HUES48 (cell line): ENCODE data around the gene TMEM183A.
"Not testable (repeated sequence)": the region's sequence is repeated elsewhere in the genome, so short reads cannot be mapped to it uniquely, and the experiment has no call there.

Source experiments
- H3K27ac ChIP-seq: one replicate; pipeline ENCODE4 v1.7.0; 2013; ENCODE audit warnings: low read depth, low read length, inconsistent platforms
- H3K27me3 ChIP-seq: 2 replicates; pipeline ENCODE4 v1.6.1; 2013; ENCODE audit warnings: mild to moderate bottlenecking, low read length; ENCODE audit not compliant: control insufficient read depth, insufficient read depth
- H3K36me3 ChIP-seq: 2 replicates; pipeline ENCODE4 v1.6.1; 2013; ENCODE audit warnings: low read length; ENCODE audit not compliant: control insufficient read depth, insufficient read depth
- H3K4me1 ChIP-seq: 2 replicates; pipeline ENCODE4 v1.6.1; 2013; ENCODE audit warnings: mild to moderate bottlenecking, low read length; ENCODE audit not compliant: control insufficient read depth, insufficient read depth
- H3K4me3 ChIP-seq: 2 replicates; pipeline ENCODE4 v1.5.1; 2013; ENCODE audit warnings: mild to moderate bottlenecking, low read depth, low read length
- H3K9ac ChIP-seq: 2 replicates; pipeline ENCODE4 v1.6.1; 2013; ENCODE audit warnings: mild to moderate bottlenecking, low read depth, low read length, moderate library complexity
- H3K9me3 ChIP-seq: 2 replicates; pipeline ENCODE4 v1.6.1; 2013; ENCODE audit warnings: low read length; ENCODE audit not compliant: control insufficient read depth, insufficient read depth

Gene TMEM183A

GRCh38 chr1:202989879-202990278 is 17.3 kb upstream of the TMEM183A start:
- no peak overlapping the region for H3K27ac ChIP-seq
- H3K27me3 ChIP-seq: no peaks in the 10 kb centered on the region
- H3K4me1 ChIP-seq: no peaks in the 10 kb centered on the region
- H3K9ac ChIP-seq: no peak overlapping the region
- H3K4me3 ChIP-seq: no peak overlapping the region
- H3K36me3 ChIP-seq: no peaks in the 10 kb centered on the region
- H3K9me3 ChIP-seq: no peaks in the 10 kb centered on the region

- Histone ChIP-seq H3K9me3 (no peaks in the 10 kb centered on the region), H3K36me3 (no peaks in the 10 kb centered on the region), H3K27ac (no peak overlapping the region), H3K9ac (no peak overlapping the region), H3K27me3 (no peaks in the 10 kb centered on the region), H3K4me1 (peaks cover 8% of the 10 kb centered on the region; the same call in 1 of the 2 replicates), H3K4me3 (no peak overlapping the region)
Measured at GRCh38 chr1:202991112-202991511, 16.1 kb upstream of the TMEM183A start.

- no peaks in the 10 kb centered on the region for H3K27me3 ChIP-seq
- peaks cover 11% of the 10 kb centered on the region; the same call in 1 of the 2 replicates for H3K4me1 ChIP-seq
- H3K9ac ChIP-seq: no peak overlapping the region
- no peak overlapping the region for H3K27ac ChIP-seq
- no peaks in the 10 kb centered on the region for H3K36me3 ChIP-seq
- H3K9me3 ChIP-seq: no peaks in the 10 kb centered on the region
- H3K4me3 ChIP-seq: no peak overlapping the region
Measured at GRCh38 chr1:202994756-202995155, 12.4 kb upstream of the TMEM183A start.

GRCh38 chr1:202998836-202999750 is 8.1 kb upstream of the TMEM183A start:
- H3K27ac ChIP-seq: no peak overlapping the region
- no peaks in the 10 kb centered on the region for H3K9me3 ChIP-seq
- H3K27me3 ChIP-seq: no peaks in the 10 kb centered on the region
- no peak overlapping the region for H3K4me3 ChIP-seq
- peaks cover 11% of the 10 kb centered on the region; the same call in 1 of the 2 replicates for H3K4me1 ChIP-seq
- no peak overlapping the region for H3K9ac ChIP-seq
- H3K36me3 ChIP-seq: no peaks in the 10 kb centered on the region

- H3K27me3 ChIP-seq: no peaks in the 10 kb centered on the region
- no peak overlapping the region for H3K9ac ChIP-seq
- H3K9me3 ChIP-seq: no peaks in the 10 kb centered on the region
- H3K4me3 ChIP-seq: no peak overlapping the region
- peaks cover 17% of the 10 kb centered on the region; the same call in 1 of the 2 replicates for H3K4me1 ChIP-seq
- no peaks in the 10 kb centered on the region for H3K36me3 ChIP-seq
- H3K27ac ChIP-seq: no peak overlapping the region
Measured at GRCh38 chr1:203000217-203000944, 6.8 kb upstream of the TMEM183A start.

GRCh38 chr1:203001986-203002385 is 5.2 kb upstream of the TMEM183A start:
- Histone ChIP-seq H3K9ac (no peak overlapping the region), H3K9me3 (no peaks in the 10 kb centered on the region), H3K4me1 (peaks cover 20% of the 10 kb centered on the region), H3K4me3 (no peak overlapping the region), H3K27me3 (no peaks in the 10 kb centered on the region), H3K36me3 (no peaks in the 10 kb centered on the region), H3K27ac (no peak overlapping the region)

- H3K27ac ChIP-seq: no peak overlapping the region
- no peak overlapping the region for H3K4me3 ChIP-seq
- peaks cover 20% of the 10 kb centered on the region for H3K4me1 ChIP-seq
- no peaks in the 10 kb centered on the region for H3K36me3 ChIP-seq
- H3K27me3 ChIP-seq: no peaks in the 10 kb centered on the region
- no peak overlapping the region for H3K9ac ChIP-seq
- H3K9me3 ChIP-seq: no peaks in the 10 kb centered on the region
Measured at GRCh38 chr1:203002951-203003350, 4.2 kb upstream of the TMEM183A start.

GRCh38 chr1:203005395-203006142 is 1.6 kb upstream of the TMEM183A start:
- Histone ChIP-seq H3K27ac (peak overlapping the region; percentile 76), H3K4me1 (peaks cover 17% of the 10 kb centered on the region), H3K4me3 (peak overlapping the region; percentile 96), H3K9ac (peak overlapping the region; percentile 84), H3K36me3 (peaks cover 21% of the 10 kb centered on the region)
- not testable (repeated sequence) for H3K27me3 ChIP-seq, H3K9me3 ChIP-seq

GRCh38 chr1:203009185-203009584 is 2.0 kb downstream of the TMEM183A start:
- peaks cover 17% of the 10 kb centered on the region for H3K4me1 ChIP-seq
- H3K36me3 ChIP-seq: peaks cover 56% of the 10 kb centered on the region
- no peak overlapping the region for H3K9ac ChIP-seq
- no peaks in the 10 kb centered on the region for H3K27me3 ChIP-seq
- H3K4me3 ChIP-seq: no peak overlapping the region
- no peaks in the 10 kb centered on the region for H3K9me3 ChIP-seq
- no peak overlapping the region for H3K27ac ChIP-seq

GRCh38 chr1:203011582-203011981 is 4.4 kb downstream of the TMEM183A start:
- Histone ChIP-seq H3K9ac (no peak overlapping the region), H3K27ac (no peak overlapping the region), H3K27me3 (no peaks in the 10 kb centered on the region), H3K36me3 (peaks cover 80% of the 10 kb centered on the region), H3K4me3 (no peak overlapping the region), H3K4me1 (no peaks in the 10 kb centered on the region), H3K9me3 (no peaks in the 10 kb centered on the region)
